Stomach smooth muscle (tissue), 2 donors: ENCODE data around the gene CD72.
"Not testable (repeated sequence)": the region's sequence is repeated elsewhere in the genome, so short reads cannot be mapped to it uniquely, and the experiment has no call there.

Experiments
- H3K27ac ChIP-seq: one replicate; pipeline ENCODE4 v1.7.0; 2013; ENCODE audit warnings: mild to moderate bottlenecking, low read length, inconsistent platforms
- H3K27me3 ChIP-seq, 2 donors: one replicate each; pipeline ENCODE4 v1.7.0; 2013; ENCODE audit warnings: low read length in 2 of 2; ENCODE audit not compliant: insufficient read depth in 2 of 2, control insufficient read depth in 1 of 2
- H3K36me3 ChIP-seq, 2 donors: one replicate each; pipeline ENCODE4 v1.7.0; 2013; ENCODE audit warnings: low read length in 2 of 2; ENCODE audit not compliant: control insufficient read depth in 2 of 2, insufficient read depth in 2 of 2
- H3K4me1 ChIP-seq: one replicate; pipeline ENCODE4 v1.7.0; 2013; ENCODE audit warnings: low read length; ENCODE audit not compliant: control insufficient read depth, insufficient read depth
- H3K4me3 ChIP-seq, 2 donors: one replicate each; pipeline ENCODE4 v1.7.0; 2013; ENCODE audit warnings: low read length in 2 of 2
- H3K9ac ChIP-seq, 2 donors: one replicate each; pipeline ENCODE4 v1.7.0; 2013; ENCODE audit warnings: low read length in 2 of 2, mild to moderate bottlenecking in 1 of 2
- H3K9me3 ChIP-seq, 2 donors: one replicate each; pipeline ENCODE4 v1.7.0; 2013; ENCODE audit warnings: low read length in 2 of 2; ENCODE audit not compliant: control insufficient read depth in 2 of 2
- donor health status: healthy.
- donor health status: Pancreatic carcinoma.

The CD72 gene

GRCh38 chr9:35604578-35605350 lies 13.4 kb downstream of the CD72 start, which contains the start of gene TESK1:
Gene TESK1 (plus strand): TSS chr9:35605262. CDS start chr9:35605620, 358 bp downstream.
- H3K27ac ChIP-seq: peak within 1 kb of the TSS; percentile 92
- H3K9me3 ChIP-seq: no peaks in the 10 kb centered on the region
- no peaks in the 10 kb centered on the region for H3K27me3 ChIP-seq
- peaks cover 38% of the 10 kb centered on the region for H3K4me1 ChIP-seq
- peaks cover 17 to 18% of the 10 kb centered on the region in 2 donors for H3K36me3 ChIP-seq
- H3K9ac ChIP-seq: peak within 1 kb of the TSS; percentile 87 to 89
- H3K4me3 ChIP-seq: peak within 1 kb of the TSS; percentile 89 to 96

GRCh38 chr9:35603986-35604577 lies 14.1 kb downstream of the CD72 start:
- Histone ChIP-seq H3K9ac (peak overlapping the region; percentile 87 to 89), H3K36me3 (peaks cover 13% of the 10 kb centered on the region in 2 donors), H3K9me3 (no peaks in the 10 kb centered on the region), H3K27ac (peak overlapping the region; percentile 92), H3K4me1 (peaks cover 38% of the 10 kb centered on the region), H3K4me3 (peak overlapping the region; percentile 89 to 96), H3K27me3 (no peaks in the 10 kb centered on the region)

GRCh38 chr9:35603506-35603985 lies 14.7 kb downstream of the CD72 start:
- peak overlapping the region; percentile 39 to 87 for H3K9ac ChIP-seq
- H3K36me3 ChIP-seq: peaks cover 8% of the 10 kb centered on the region in 2 donors
- H3K4me1 ChIP-seq: peaks cover 38% of the 10 kb centered on the region
- no peaks in the 10 kb centered on the region for H3K27me3 ChIP-seq
- no peaks in the 10 kb centered on the region for H3K9me3 ChIP-seq
- H3K27ac ChIP-seq: peak overlapping the region; percentile 92
- H3K4me3 ChIP-seq: peak overlapping the region; percentile 47 to 89

- Histone ChIP-seq H3K27me3 (no peaks in the 10 kb centered on the region), H3K4me1 (peaks cover 20% of the 10 kb centered on the region), H3K27ac (no peak overlapping the region), H3K4me3 (no peak overlapping the region), H3K9ac (no peak overlapping the region), H3K9me3 (no peaks in the 10 kb centered on the region), H3K36me3 (no peaks in the 10 kb centered on the region)
Observed at GRCh38 chr9:35599763-35600604, 18.2 kb downstream of the CD72 start.

DNA sequence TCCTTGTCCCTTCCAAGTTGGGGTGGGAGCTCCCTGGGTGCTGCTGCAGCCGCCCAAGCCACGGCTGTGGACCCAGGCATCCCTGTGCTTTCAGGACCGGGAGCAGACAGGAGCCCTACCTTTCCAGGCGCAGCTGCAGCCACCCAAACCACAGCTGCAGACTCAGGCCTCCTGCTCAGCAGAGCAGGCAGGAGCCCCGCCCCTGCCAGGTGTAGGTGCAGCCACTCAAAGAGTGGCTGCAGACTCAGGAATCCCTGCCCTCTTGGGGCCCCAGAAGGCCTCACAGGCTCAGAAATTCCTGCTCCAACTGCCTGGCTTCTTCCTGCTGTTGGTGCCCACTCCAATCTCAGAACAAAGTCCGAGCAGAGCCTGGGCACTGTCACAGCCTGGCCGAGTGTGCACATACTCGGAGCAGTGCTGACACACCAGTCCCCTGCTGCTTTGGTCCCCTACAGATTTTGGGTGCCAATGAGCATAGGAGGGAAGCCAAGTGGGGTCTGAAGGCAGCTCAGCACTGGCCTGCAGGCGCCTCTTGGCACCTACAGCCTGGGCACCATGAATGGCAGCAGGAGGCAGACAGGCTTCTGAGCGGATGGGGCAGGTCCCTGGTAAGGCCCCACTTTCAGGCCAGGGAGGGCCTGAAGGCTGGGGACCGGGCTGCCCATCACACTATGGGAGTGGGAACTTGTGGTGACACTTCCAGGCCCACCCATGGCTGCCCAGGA lies 19.2 kb downstream of the CD72 start:
- no peaks in the 10 kb centered on the region for H3K36me3 ChIP-seq
- H3K27ac ChIP-seq: no peak overlapping the region
- no peak overlapping the region for H3K9ac ChIP-seq
- no peaks in the 10 kb centered on the region for H3K27me3 ChIP-seq
- peaks cover 12% of the 10 kb centered on the region for H3K4me1 ChIP-seq
- H3K4me3 ChIP-seq: no peak overlapping the region
- H3K9me3 ChIP-seq: no peaks in the 10 kb centered on the region

DNA sequence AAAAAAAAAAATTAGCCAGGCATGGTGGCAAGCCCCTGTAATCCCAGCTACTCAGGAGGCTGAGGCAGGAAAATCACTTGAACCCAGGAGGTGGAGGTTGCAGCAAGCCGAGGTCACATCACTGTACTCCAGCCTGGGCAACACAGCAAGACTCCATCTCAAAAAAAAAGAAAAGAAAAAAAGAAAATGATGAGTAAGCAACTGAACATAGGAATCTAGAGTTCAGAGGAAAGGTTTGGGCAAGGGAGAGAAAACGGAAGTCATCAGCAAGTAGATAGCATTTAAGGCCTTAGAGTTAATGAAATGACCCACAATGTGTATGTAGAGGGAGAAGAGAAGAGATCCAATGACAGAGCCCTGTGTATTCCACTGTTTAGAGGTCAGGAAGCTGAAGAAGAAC lies 21.3 kb downstream of the CD72 start:
- H3K27ac ChIP-seq, H3K36me3 ChIP-seq, H3K9me3 ChIP-seq, H3K4me1 ChIP-seq, H3K27me3 ChIP-seq, H3K9ac ChIP-seq, H3K4me3 ChIP-seq: not testable (repeated sequence)

DNA sequence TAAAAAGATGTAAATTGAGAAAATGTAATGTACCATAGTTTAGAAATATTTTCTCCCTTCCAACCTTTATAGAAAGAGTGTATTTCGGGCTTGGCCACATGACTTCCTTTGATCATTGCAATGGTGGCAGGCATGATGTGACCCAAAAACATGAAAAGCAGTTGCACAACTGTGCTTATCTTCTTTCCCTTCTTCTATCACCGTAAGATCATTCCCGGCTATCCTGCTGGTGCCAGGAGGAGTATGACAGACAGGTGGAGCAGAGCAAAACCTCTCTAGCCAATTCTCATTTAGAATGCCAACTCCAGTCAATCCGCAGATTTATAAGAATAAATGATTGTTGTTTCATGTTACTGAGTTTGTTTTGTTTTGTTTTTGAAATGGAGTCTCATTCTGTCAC lies 23.7 kb downstream of the CD72 start:
- H3K9me3 ChIP-seq: peaks cover 0 to 9% of the 10 kb centered on the region in 2 donors
- H3K27ac ChIP-seq: no peak overlapping the region
- H3K4me3 ChIP-seq: no peak overlapping the region
- no peaks in the 10 kb centered on the region for H3K36me3 ChIP-seq
- H3K9ac ChIP-seq: no peak overlapping the region
- no peaks in the 10 kb centered on the region for H3K4me1 ChIP-seq
- H3K27me3 ChIP-seq: no peaks in the 10 kb centered on the region

- Histone ChIP-seq H3K27ac (no peak overlapping the region), H3K9me3 (peaks cover 0 to 9% of the 10 kb centered on the region in 2 donors), H3K4me3 (no peak overlapping the region), H3K27me3 (no peaks in the 10 kb centered on the region), H3K36me3 (no peaks in the 10 kb centered on the region), H3K9ac (no peak overlapping the region), H3K4me1 (no peaks in the 10 kb centered on the region)
Observed at GRCh38 chr9:35593581-35593980, 24.6 kb downstream of the CD72 start.

- not testable (repeated sequence) for H3K9ac ChIP-seq, H3K4me3 ChIP-seq, H3K4me1 ChIP-seq, H3K9me3 ChIP-seq, H3K27ac ChIP-seq, H3K36me3 ChIP-seq, H3K27me3 ChIP-seq
Observed at GRCh38 chr9:35588506-35588905, 29.7 kb downstream of the CD72 start.

DNA sequence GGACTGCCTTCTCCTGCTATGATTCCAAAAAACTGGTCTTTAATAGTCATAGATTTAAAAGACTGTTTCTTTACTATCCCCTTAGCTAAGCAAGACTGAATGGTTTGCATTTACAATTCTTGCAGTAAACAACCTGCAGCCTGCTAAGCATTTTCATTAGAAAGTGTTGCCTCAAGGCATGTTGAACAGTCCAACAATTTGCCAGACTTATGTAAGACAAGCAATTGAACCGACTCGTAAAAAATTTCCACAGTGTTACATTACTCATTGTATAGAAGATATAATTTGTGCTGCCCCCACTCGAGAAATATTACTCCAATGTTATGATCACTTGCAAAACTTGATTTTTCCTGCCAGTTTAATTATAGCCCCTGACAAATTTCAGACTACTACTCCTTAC lies 33.5 kb downstream of the CD72 start:
- H3K27me3 ChIP-seq: not testable (repeated sequence)

More for the DNA sequence above, 33.5 kb downstream of the CD72 start:
- H3K4me3 ChIP-seq, H3K36me3 ChIP-seq, H3K9ac ChIP-seq, H3K27ac ChIP-seq, H3K9me3 ChIP-seq, H3K4me1 ChIP-seq: not testable (repeated sequence)
